ENCODE results near the gene KITLG.
"Not testable (repeated sequence)": the region's sequence is repeated elsewhere in the genome, so short reads cannot be mapped to it uniquely, and the experiment has no call there.

- TF ChIP-seq ELF4 (IDR thresholded peaks at IDR 0.05); PKNOX1 (IDR thresholded peaks at IDR 0.05); FOXM1 (IDR thresholded peaks at IDR 0.05; ENCODE audit: borderline replicate concordance); FOXA1 (IDR thresholded peaks at IDR 0.05); ARNT (IDR thresholded peaks at IDR 0.05); ZNF384 (IDR thresholded peaks at IDR 0.05); HDGF (IDR thresholded peaks at IDR 0.05; ENCODE audit: borderline replicate concordance); SUZ12 (IDR thresholded peaks at IDR 0.05); FOXK2 (IDR thresholded peaks at IDR 0.05); LEF1 (IDR thresholded peaks at IDR 0.05; ENCODE audit: borderline replicate concordance); SP1 (IDR thresholded peaks at IDR 0.05); BHLHE40 (IDR thresholded peaks at IDR 0.05; ENCODE audit: borderline replicate concordance): not testable (repeated sequence)
Observed at GRCh38 chr12:88466708-88467107, 113.6 kb downstream of the KITLG start.

Data from HEK293T (cell line).